Left renal pelvis (tissue), 4 donors: Measurements from ENCODE around the gene PLD1. TPM values are rescaled to one million over a fixed set of nuclear protein-coding genes. Genes with fewer than 3 reads are reported as not detected.
"Not testable (repeated sequence)": the region's sequence is repeated elsewhere in the genome, so short reads cannot be mapped to it uniquely, and the experiment has no call there.

ENCODE experiments used
- DNase-seq, 4 donors: peaks; one replicate each; pipeline ENCODE4 v3.0.0-alpha.2; 2013; ENCODE audit warnings: low read depth in 4 of 4, low spot score in 3 of 4
- polyA plus RNA-seq, 4 donors: library from polyadenylated mRNA; unstranded; fragments of 120-200 nt; gene quantifications; one replicate each; pipeline ENCODE4 v1.2.1, GENCODE V29; 2013; ENCODE audit not compliant: insufficient read length in 4 of 4

Gene PLD1
- polyA plus RNA-seq, 4 donors, result 9.4 to 13.7 (median 12.8) TPM

GRCh38 chr3:171584100-171584499 lies 226.2 kb downstream of the PLD1 start:
- DNase-seq, result no peak

- DNase-seq, result no peak
Observed at GRCh38 chr3:171574556-171575240, 235.6 kb downstream of the PLD1 start.

GRCh38 chr3:171569571-171570132 lies 240.6 kb downstream of the PLD1 start:
- DNase-seq, result no peak

- no peak for DNase-seq
Observed at GRCh38 chr3:171568766-171569165, 241.5 kb downstream of the PLD1 start.

- DNase-seq, result peak in 2 of 4 donors; percentile 16 to 31
Observed at GRCh38 chr3:171566803-171567422, 243.4 kb downstream of the PLD1 start.

GRCh38 chr3:171565481-171566058 lies 244.7 kb downstream of the PLD1 start:
- DNase-seq, result no peak

GRCh38 chr3:171564748-171565480 lies 245.4 kb downstream of the PLD1 start:
- no peak for DNase-seq

GRCh38 chr3:171563298-171563697 lies 247.0 kb downstream of the PLD1 start:
- no peak for DNase-seq

GRCh38 chr3:171562459-171562858 lies 247.8 kb downstream of the PLD1 start:
- DNase-seq, result not testable (repeated sequence)

- no peak for DNase-seq
Observed at GRCh38 chr3:171561596-171562323, 248.5 kb downstream of the PLD1 start.

GRCh38 chr3:171559586-171559985 lies 250.7 kb downstream of the PLD1 start:
- DNase-seq, result no peak

- DNase-seq, result no peak
Observed at GRCh38 chr3:171558188-171558696, 252.0 kb downstream of the PLD1 start.

- DNase-seq, result no peak
Observed at GRCh38 chr3:171557173-171557572, 253.1 kb downstream of the PLD1 start.

GRCh38 chr3:171556574-171557145 lies 253.6 kb downstream of the PLD1 start:
- DNase-seq, result no peak

- DNase-seq, result no peak
Observed at GRCh38 chr3:171556148-171556547, 254.1 kb downstream of the PLD1 start.

- no peak for DNase-seq
Observed at GRCh38 chr3:171553086-171553485, 257.2 kb downstream of the PLD1 start.

GRCh38 chr3:171552531-171552930 lies 257.8 kb downstream of the PLD1 start:
- no peak for DNase-seq

- DNase-seq, result no peak
Observed at GRCh38 chr3:171551296-171551695, 259.0 kb downstream of the PLD1 start.
